H1 (cell line): ENCODE data around the gene CCL23. TPM values are rescaled to one million over a fixed set of nuclear protein-coding genes. Genes with fewer than 3 reads are reported as not detected.

Experiments used
- CTCF ChIA-PET: fragments of 300-600 bp; sonication (Branson Sonifier 250); formaldehyde crosslinking; loops from one replicate; lab custom pipeline; 2021; ENCODE audit not compliant: partially characterized antibody; lab: Charles Lee
- POLR2A ChIA-PET: fragments of 300-600 bp; sonication (Branson Sonifier 250); formaldehyde crosslinking; loops from one replicate; lab custom pipeline; 2021; ENCODE audit warnings: inconsistent platforms; ENCODE audit not compliant: partially characterized antibody; lab: Charles Lee
- DNase-seq, 2 experiments: peaks; one replicate each; pipeline versions ENCODE4 v3.0.0 to v3.0.0-alpha.2; 2010 to 2022; ENCODE audit warnings: low spot score in 2 of 2, low read depth in 1 of 2, mixed read lengths in 1 of 2
- FAIRE-seq: peaks from 2 replicates; lab custom pipeline; 2011; peaks lifted over from hg19 to GRCh38; lab: Jason Lieb, UNC
- H2AFZ ChIP-seq: 2 replicates; pipeline ENCODE4 v1.8.1; 2012; ENCODE audit warnings: low read length, inconsistent platforms
- H2AK5ac ChIP-seq: 2 replicates; pipeline ENCODE4 v1.6.1; 2013; ENCODE audit warnings: low read depth, low read length
- H2BK120ac ChIP-seq: replicated peaks from 2 replicates; pipeline ENCODE3; 2013; ENCODE audit warnings: low read depth, low read length, inconsistent platforms
- H2BK12ac ChIP-seq: 2 replicates; pipeline ENCODE4 v1.6.1; 2013; ENCODE audit warnings: low read depth, low read length
- H2BK15ac ChIP-seq: 2 replicates; pipeline ENCODE4 v1.6.1; 2013; ENCODE audit warnings: low read length
- H2BK20ac ChIP-seq: 2 replicates; pipeline ENCODE4 v1.6.1; 2013; ENCODE audit warnings: low read length
- H2BK5ac ChIP-seq: 2 replicates; pipeline ENCODE4 v1.6.1; 2013; ENCODE audit warnings: low read depth, low read length
- H3K14ac ChIP-seq: 2 replicates; pipeline ENCODE4 v1.6.1; 2013; ENCODE audit warnings: inconsistent platforms; ENCODE audit not compliant: insufficient read length
- H3K18ac ChIP-seq: 2 replicates; pipeline ENCODE4 v1.6.1; 2013; ENCODE audit warnings: low read length; ENCODE audit errors: extremely low read depth
- H3K23ac ChIP-seq: 2 replicates; pipeline ENCODE4 v1.6.1; 2013; ENCODE audit warnings: inconsistent platforms; ENCODE audit not compliant: insufficient read length
- H3K23me2 ChIP-seq: 2 replicates; pipeline ENCODE4 v1.6.1; 2013; ENCODE audit warnings: low read depth, low read length
- H3K27ac ChIP-seq: 2 replicates; pipeline ENCODE4 v1.6.1; 2011; ENCODE audit warnings: low read depth, low read length, inconsistent platforms
- H3K27me3 ChIP-seq, 4 experiments: replicated peaks in 1 of 4; 1 replicate in 1 of 4; 2 replicates in 3 of 4; pipeline versions ENCODE4 v1.6.1 to v1.8.1; 2011 to 2013; ENCODE audit warnings: low read length in 3 of 4, mild to moderate bottlenecking in 3 of 4, inconsistent platforms in 2 of 4, mixed read lengths in 2 of 4, moderate library complexity in 1 of 4; ENCODE audit not compliant: control insufficient read depth in 3 of 4, insufficient read depth in 3 of 4; ENCODE audit errors: extremely low read depth in 1 of 4
- H3K36me3 ChIP-seq, 4 experiments: 2 replicates each; pipeline versions ENCODE4 v1.6.1 to v1.8.1; 2011 to 2013; ENCODE audit warnings: mild to moderate bottlenecking in 4 of 4, low read length in 3 of 4, moderate library complexity in 2 of 4, control low read depth in 1 of 4, inconsistent platforms in 1 of 4; ENCODE audit not compliant: insufficient read depth in 4 of 4, control insufficient read depth in 2 of 4
- H3K4ac ChIP-seq: replicated peaks from 2 replicates; pipeline ENCODE3; 2013; ENCODE audit warnings: low read length, low read depth, mixed read lengths, inconsistent platforms; ENCODE audit not compliant: insufficient read length
- H3K4me1 ChIP-seq, 4 experiments: replicated peaks in 1 of 4; 1 replicate in 1 of 4; 2 replicates in 3 of 4; pipeline versions ENCODE4 v1.6.1 to v1.8.1; 2011 to 2013; ENCODE audit warnings: low read length in 3 of 4, inconsistent platforms in 2 of 4, mixed read lengths in 1 of 4; ENCODE audit not compliant: insufficient read depth in 4 of 4, control insufficient read depth in 3 of 4
- H3K4me2 ChIP-seq, 2 experiments: 2 replicates each; pipeline versions ENCODE4 v1.6.1 to v1.8.1; 2011 to 2013; ENCODE audit warnings: low read depth in 2 of 2, low read length in 2 of 2, control low read depth in 1 of 2, inconsistent platforms in 1 of 2, mild to moderate bottlenecking in 1 of 2; ENCODE audit not compliant: insufficient read depth in 1 of 2
- H3K4me3 ChIP-seq, 4 experiments: fragments of 200-600, 300-600 bp in 1 of 4; sonication (generic), shearing (Covaris generic), sonication (Bioruptor Twin) in 1 of 4; 2 replicates each; pipeline versions ENCODE4 v1.5.1 to v1.8.1; 2011 to 2016; ENCODE audit warnings: low read length in 4 of 4, low read depth in 3 of 4, control low read depth in 2 of 4, inconsistent platforms in 2 of 4, mild to moderate bottlenecking in 2 of 4, mixed read lengths in 1 of 4, moderate library complexity in 1 of 4; ENCODE audit not compliant: insufficient read depth in 2 of 4; ENCODE audit errors: extremely low read depth in 1 of 4
- H3K56ac ChIP-seq: replicated peaks from 2 replicates; pipeline ENCODE3; 2013; ENCODE audit warnings: low read depth, mild to moderate bottlenecking, mixed read lengths, low read length, inconsistent platforms; ENCODE audit not compliant: insufficient read length
- H3K79me1 ChIP-seq: 2 replicates; pipeline ENCODE4 v1.6.1; 2013; ENCODE audit warnings: low read depth, low read length, control low read depth
- H3K79me2 ChIP-seq, 2 experiments: 2 replicates each; pipeline versions ENCODE4 v1.6.1 to v1.8.1; 2012 to 2013; ENCODE audit warnings: low read length in 2 of 2, mild to moderate bottlenecking in 2 of 2, inconsistent platforms in 1 of 2; ENCODE audit not compliant: insufficient read depth in 2 of 2, control insufficient read depth in 1 of 2
- H3K9ac ChIP-seq, 4 experiments: replicated peaks in 1 of 4; 1 replicate in 1 of 4; 2 replicates in 3 of 4; pipeline versions ENCODE4 v1.6.1 to v1.8.1; 2011 to 2013; ENCODE audit warnings: low read depth in 3 of 4, low read length in 3 of 4, control low read depth in 2 of 4, mild to moderate bottlenecking in 2 of 4, moderate library complexity in 2 of 4, inconsistent platforms in 1 of 4; ENCODE audit errors: extremely low read depth in 1 of 4
- H3K9me3 ChIP-seq, 2 experiments: 2 replicates each; pipeline versions ENCODE4 v1.6.1 to v1.8.1; 2012 to 2013; ENCODE audit warnings: mild to moderate bottlenecking in 2 of 2, moderate library complexity in 2 of 2, control low read depth in 1 of 2, inconsistent platforms in 1 of 2, low read depth in 1 of 2, low read length in 1 of 2, mixed read lengths in 1 of 2; ENCODE audit not compliant: insufficient read depth in 2 of 2
- H4K20me1 ChIP-seq, 2 experiments: replicated peaks in 1 of 2; 2 replicates each; pipeline versions ENCODE3 to v1.8.1; 2011 to 2013; ENCODE audit warnings: inconsistent platforms in 2 of 2, low read length in 2 of 2, mild to moderate bottlenecking in 1 of 2; ENCODE audit not compliant: insufficient read depth in 2 of 2, control insufficient read depth in 1 of 2
- H4K5ac ChIP-seq: 2 replicates; pipeline ENCODE4 v1.6.1; 2013; ENCODE audit warnings: low read length, low read depth, mixed read lengths, inconsistent platforms; ENCODE audit not compliant: insufficient read length
- H4K8ac ChIP-seq: 2 replicates; pipeline ENCODE4 v1.8.0; 2013; ENCODE audit warnings: mild to moderate bottlenecking, moderate library complexity, low read length, inconsistent platforms; ENCODE audit not compliant: insufficient read depth; ENCODE audit errors: extremely low read depth
- H4K91ac ChIP-seq: replicated peaks from 2 replicates; pipeline ENCODE3; 2013; ENCODE audit warnings: low read length, mixed read lengths, inconsistent platforms; ENCODE audit not compliant: insufficient read length
- CHD2 ChIP-seq: IDR thresholded peaks from 2 replicates; pipeline ENCODE4 v1.6.1; 2012; ENCODE audit warnings: low read length, improper control_type of control experiment
- CTBP2 ChIP-seq: IDR thresholded peaks from 2 replicates; pipeline ENCODE4 v1.7.0; 2011; ENCODE audit warnings: borderline replicate concordance, mild to moderate bottlenecking, moderate library complexity, mixed read lengths, low read length; ENCODE audit not compliant: insufficient read depth, insufficient read length
- EP300 ChIP-seq, 2 experiments: IDR thresholded peaks; 1 replicate in 1 of 2; 2 replicates in 1 of 2; pipeline ENCODE4 v1.6.1; 2011 to 2012; ENCODE audit warnings: low read depth in 2 of 2, low read length in 2 of 2, mild to moderate bottlenecking in 2 of 2, borderline replicate concordance in 1 of 2, inconsistent platforms in 1 of 2, moderate library complexity in 1 of 2
- FOSL1 ChIP-seq: IDR thresholded peaks from 2 replicates; pipeline ENCODE4 v1.6.1; 2011; ENCODE audit warnings: mild to moderate bottlenecking, low read depth, low read length, moderate library complexity; ENCODE audit not compliant: insufficient read depth
- POLR2AphosphoS5 ChIP-seq: IDR thresholded peaks from 2 replicates; pipeline ENCODE4 v1.6.1; 2011; ENCODE audit warnings: low read depth, low read length
- TAF7 ChIP-seq: optimal IDR thresholded peaks from 2 replicates; pipeline ENCODE3; 2011; ENCODE audit warnings: low read depth, mild to moderate bottlenecking, inconsistent platforms, low read length, moderate library complexity, borderline replicate concordance
- TCF12 ChIP-seq: IDR thresholded peaks from 2 replicates; pipeline ENCODE4 v1.6.1; 2011; ENCODE audit warnings: low read depth, mild to moderate bottlenecking, low read length
- ZNF274 ChIP-seq: IDR thresholded peaks from 2 replicates; pipeline ENCODE4 v1.7.0; 2012; ENCODE audit warnings: low read length, borderline replicate concordance; ENCODE audit errors: extremely low read depth
- WGBS, 2 experiments: shearing (Covaris generic) in 1 of 2; methylation state at CpG; one replicate each; pipeline versions ENCODE4 v1.1.6 to v1.1.7; 2013 to 2015; ENCODE audit warnings: low lambda C conversion rate in 2 of 2, mixed read lengths in 2 of 2, inconsistent platforms in 1 of 2, low coverage in 1 of 2, missing lambda C conversion rate in 1 of 2; ENCODE audit not compliant: insufficient replicate concordance in 2 of 2, insufficient coverage in 1 of 2, insufficient read length in 1 of 2; ENCODE audit errors: extremely low coverage in 1 of 2, missing lambda C conversion rate in 1 of 2; 5-methylcytosine and 5-hydroxymethylcytosine counted together
- polyA plus RNA-seq, 7 experiments: library from polyadenylated mRNA; depleted of rRNA in 3 of 7; stranded (reverse) in 5 of 7; unstranded in 2 of 7; fragments of >200 nt in 5 of 7; fragments of 200-250 nt in 2 of 7; gene quantifications; 1 replicate in 5 of 7; 2 replicates in 1 of 7; 4 replicates in 1 of 7; pipeline versions ENCODE4 v1.2.1 to v1.2.3, GENCODE V29; 2011 to 2013; ENCODE audit warnings: missing spikeins in 2 of 7, mixed read lengths in 2 of 7
- total RNA-seq: library from RNA; stranded (reverse); fragmentation: NEBNext Ultra II Directional; extraction: Animal tissue kit (Norgen Biotek cat#: 25700); gene quantifications from 2 replicates; pipeline ENCODE4 v1.2.1, GENCODE V29; 2021

Gene CCL23
- total and polyA plus RNA-seq, 2 of the 8 experiments (the other 6 are each of a cell fraction or from before 2014, with no cell fraction given) = not detected

DNA sequence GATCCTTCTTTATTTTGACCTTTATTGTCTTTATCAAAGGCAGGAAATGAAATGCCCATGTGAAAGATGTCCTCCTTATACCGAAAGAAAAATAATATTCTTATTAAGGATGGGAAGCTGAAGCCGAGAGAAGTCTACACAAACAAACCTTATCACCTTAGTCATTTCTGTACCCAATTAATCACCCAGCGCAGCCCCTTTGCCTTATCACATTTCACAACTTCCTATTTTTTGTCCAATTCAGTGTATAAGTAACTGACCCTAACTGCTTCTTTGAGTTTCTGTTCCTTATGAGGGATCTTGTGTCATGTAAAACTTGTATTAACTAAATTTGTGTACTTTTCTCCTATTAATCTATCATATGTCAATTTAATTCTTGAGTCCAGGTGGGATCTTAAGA lies 16.4 kb upstream of the CCL23 start:
- Histone ChIP-seq H2AK5ac (no peak overlapping the region), H2BK15ac (no peak overlapping the region), H2BK5ac (no peak overlapping the region), H3K23me2 (peaks cover 3% of the 10 kb centered on the region; the same call in 1 of the 2 replicates), H3K79me1 (no peaks in the 10 kb centered on the region), H3K9me3 (no peaks in the 10 kb centered on the region), H3K4me3 (no peak overlapping the region), H3K4me1 (no peaks in the 10 kb centered on the region), H3K36me3 (no peaks in the 10 kb centered on the region), H3K27me3 (peaks cover 0 to 2% (median under 1%) of the 10 kb centered on the region in 4 experiments; a peak in 1 of 7 replicates), H2BK120ac (no peak overlapping the region), H2BK12ac (no peak overlapping the region), H3K79me2 (no peaks in the 10 kb centered on the region), H3K56ac (no peak overlapping the region), H4K8ac (no peak overlapping the region), H3K23ac (no peak overlapping the region), H2AFZ (no peak overlapping the region), H3K27ac (no peak overlapping the region), H3K18ac (no peak overlapping the region), H3K4ac (no peak overlapping the region), H3K9ac (no peak overlapping the region), H3K14ac (no peak overlapping the region), H4K91ac (no peak overlapping the region), H4K20me1 (no peaks in the 10 kb centered on the region), H3K4me2 (no peak overlapping the region), H4K5ac (no peak overlapping the region), H2BK20ac (no peak overlapping the region)
- DNase-seq (no peak), FAIRE-seq (no peak)
- WGBS, 2 experiments = 92% methylated on average over 3 of the region's 3 CpGs; no CpG with 5 or more reads in 1 of the 2 experiments
- ChIA-PET POLR2A (no interaction called here), CTCF (no interaction called here)
- TF ChIP-seq CHD2 (no peak), TCF12 (no peak), POLR2AphosphoS5 (no peak), EP300 (IDR thresholded peaks at IDR 0.05; ENCODE audit: borderline replicate concordance in 1 of 2, low read depth in 2 of 2, low read length in 2 of 2) (no peak), FOSL1 (no peak), TAF7 (no peak), ZNF274 (no peak), CTBP2 (no peak)
